Measurements from ENCODE around the gene LRRC46.

LRRC46 gene

GRCh38 chr17:47834756-47835155 lies 3.3 kb downstream of the LRRC46 start:
- no peak for DNase-seq

GRCh38 chr17:47836601-47837000 lies 5.1 kb downstream of the LRRC46 start:
- no peak for DNase-seq

- DNase-seq = no peak
These were observed 6.0 kb downstream of the LRRC46 start for GRCh38 chr17:47837401-47838039.

- no peak for DNase-seq
These were observed 7.2 kb downstream of the LRRC46 start for GRCh38 chr17:47838636-47839035.

GRCh38 chr17:47839071-47839470 lies 7.6 kb downstream of the LRRC46 start:
- no peak for DNase-seq

- no peak for DNase-seq
These were observed 8.7 kb downstream of the LRRC46 start for GRCh38 chr17:47840001-47840741.

GRCh38 chr17:47840742-47841487 lies 9.4 kb downstream of the LRRC46 start, which contains the start of gene SCRN2:
TSS of gene SCRN2 (minus strand) at chr17:47841273. CDS start at chr17:47840843, 430 bp downstream.
- peak; percentile 98 for DNase-seq

- DNase-seq = no peak
These were observed 10.2 kb downstream of the LRRC46 start for GRCh38 chr17:47841488-47842291.

- no peak for DNase-seq
These were observed 11.9 kb downstream of the LRRC46 start for GRCh38 chr17:47843391-47843730.

GRCh38 chr17:47844227-47844626 lies 12.8 kb downstream of the LRRC46 start:
- DNase-seq = no peak

- DNase-seq = no peak
These were observed 13.6 kb downstream of the LRRC46 start for GRCh38 chr17:47844814-47845715.

- DNase-seq = no peak
These were observed 14.2 kb downstream of the LRRC46 start for GRCh38 chr17:47845716-47846075.

GRCh38 chr17:47846716-47847340 lies 15.4 kb downstream of the LRRC46 start:
- no peak for DNase-seq

GRCh38 chr17:47847341-47848197 lies 16.1 kb downstream of the LRRC46 start:
- DNase-seq = no peak

- DNase-seq = no peak
These were observed 16.7 kb downstream of the LRRC46 start for GRCh38 chr17:47848198-47848513.

GRCh38 chr17:47850373-47850691 lies 18.9 kb downstream of the LRRC46 start:
- no peak for DNase-seq

- DNase-seq = peak; percentile 77
These were observed 19.5 kb downstream of the LRRC46 start, which contains the start of gene SP6 for GRCh38 chr17:47850692-47851573. TSS of gene SP6 (minus strand) at chr17:47851163. CDS start at chr17:47848429, 2,734 bp downstream.

- DNase-seq = no peak
These were observed 20.3 kb downstream of the LRRC46 start for GRCh38 chr17:47851764-47852112.

GRCh38 chr17:47852113-47852949 lies 20.9 kb downstream of the LRRC46 start:
- DNase-seq = no peak

Measured in activated CD8-positive, alpha-beta memory T cell treated with anti-CD3 and anti-CD28 coated beads, Interleukin-2, amount 50 U/mL, for 48 hours (primary cell).